Esophagus squamous epithelium (tissue), 4 donors: ENCODE results near the gene TMCO4.

Source experiments
- CTCF ChIP-seq, 6 experiments: fragments of 450-650 bp in 4 of 6; fragments of 200-600 bp in 2 of 6; sonication (generic) in 2 of 6; IDR thresholded peaks; one replicate each; pipeline ENCODE4 v1.5.1; 2016 to 2019; ENCODE audit warnings: antibody characterized with exemption in 6 of 6, mild to moderate bottlenecking in 4 of 6, moderate library complexity in 4 of 6
- POLR2A ChIP-seq, 4 donors: fragments of 450-650 bp; IDR thresholded peaks; one replicate each; pipeline ENCODE4 v1.6.1; 2017; ENCODE audit warnings: antibody characterized with exemption in 4 of 4, mild to moderate bottlenecking in 4 of 4, moderate library complexity in 3 of 4

GRCh38 chr1:19800076-19800804 is 524 bp upstream of the TMCO4 start:
- TF ChIP-seq CTCF (IDR thresholded peaks at IDR 0.05) (no peak), POLR2A (IDR thresholded peaks at IDR 0.05) (no peak)
